Neural crest cell (in vitro differentiated cells): ENCODE measurements around the gene INO80B. TPM values are rescaled to one million over a fixed set of nuclear protein-coding genes. Genes with fewer than 3 reads are reported as not detected.
"Not testable (repeated sequence)": the region's sequence is repeated elsewhere in the genome, so short reads cannot be mapped to it uniquely, and the experiment has no call there.

Experiments
- DNase-seq: peaks from one replicate; pipeline ENCODE4 v3.0.0; 2021; ENCODE audit warnings: low read depth, mixed read lengths, low spot score
- H3K27ac Mint-ChIP-seq: one replicate; pipeline ENCODE4 v1.8.0; 2021; ENCODE audit warnings: mild to moderate bottlenecking, mixed read lengths; ENCODE audit not compliant: unreplicated experiment
- H3K27me3 Mint-ChIP-seq: 2 replicates; pipeline ENCODE4 v1.8.0; 2021; ENCODE audit warnings: low read depth, mild to moderate bottlenecking, mixed read lengths
- H3K36me3 Mint-ChIP-seq: 2 replicates; pipeline ENCODE4 v1.8.0; 2021; ENCODE audit warnings: low read depth, mild to moderate bottlenecking, mixed read lengths
- H3K4me1 Mint-ChIP-seq: 2 replicates; pipeline ENCODE4 v1.8.0; 2021; ENCODE audit warnings: mixed read lengths
- H3K4me3 Mint-ChIP-seq: one replicate; pipeline ENCODE4 v1.8.0; 2021; ENCODE audit warnings: mild to moderate bottlenecking, mixed read lengths
- H3K9me3 Mint-ChIP-seq: 2 replicates; pipeline ENCODE4 v1.8.0; 2021; ENCODE audit warnings: mixed read lengths
- CTCF ChIP-seq: fragments of 200-600 bp; sonication (generic); conservative IDR thresholded peaks from 2 replicates; pipeline ENCODE4 v1.5.0; 2021; ENCODE audit warnings: antibody characterized with exemption, mild to moderate bottlenecking
- total RNA-seq: library from RNA; stranded (reverse); gene quantifications from 2 replicates; pipeline ENCODE4 v1.2.1, GENCODE V29; 2021

Gene INO80B
- total RNA-seq, 1 donor from 2014 or later, result 33.1 TPM

DNA sequence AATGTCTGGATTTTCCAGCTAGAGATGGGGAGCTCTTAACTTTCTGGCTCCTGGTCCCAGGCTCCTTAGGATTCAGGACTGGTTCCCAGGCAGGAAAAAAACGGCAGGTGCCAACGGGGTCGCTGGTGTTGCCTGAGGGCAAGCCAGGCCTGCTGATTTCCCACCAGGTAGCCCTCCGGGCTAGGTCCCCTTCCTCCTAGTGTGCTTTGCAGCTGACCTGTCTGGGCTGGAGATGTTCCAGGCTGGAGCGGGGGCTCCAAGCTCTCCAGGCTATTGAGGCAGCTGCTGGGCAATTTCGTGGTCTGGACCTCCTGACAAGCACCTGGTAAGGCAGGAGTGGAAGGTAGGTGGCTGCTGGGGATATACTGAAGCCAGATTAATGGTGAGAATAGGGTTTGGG, 19.6 kb downstream of the INO80B start:
- Mint-ChIP-seq H3K27ac (no peak overlapping the region), H3K4me3 (peak overlapping the region; percentile 21), H3K4me1 (peaks cover 22% of the 10 kb centered on the region), H3K9me3 (no peaks in the 10 kb centered on the region), H3K36me3 (peaks cover 14% of the 10 kb centered on the region), H3K27me3 (peaks cover 2% of the 10 kb centered on the region)
- TF ChIP-seq CTCF, result no peak
- no peak for DNase-seq

DNA sequence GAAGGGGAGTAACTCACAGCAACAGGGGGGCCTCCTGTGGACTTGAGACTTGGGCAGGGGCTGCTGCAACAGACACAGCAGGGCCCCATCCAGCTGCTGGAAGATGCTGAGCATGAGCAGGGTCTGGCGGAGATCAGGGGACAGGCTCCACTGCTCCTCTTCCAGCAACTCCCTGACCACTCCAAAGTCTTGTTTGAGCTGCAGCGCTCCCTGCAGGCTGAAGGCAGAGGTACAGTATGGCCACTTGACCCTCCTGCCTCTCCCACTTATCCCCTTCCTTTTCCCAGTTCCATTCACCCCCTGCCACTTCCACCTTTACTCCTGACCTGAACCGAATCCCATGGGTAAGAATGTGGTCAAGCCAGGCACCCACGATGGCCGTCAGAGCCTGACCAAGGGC, 20.0 kb downstream of the INO80B start:
- peak overlapping the region; percentile 21 for H3K4me3 Mint-ChIP-seq

DNA sequence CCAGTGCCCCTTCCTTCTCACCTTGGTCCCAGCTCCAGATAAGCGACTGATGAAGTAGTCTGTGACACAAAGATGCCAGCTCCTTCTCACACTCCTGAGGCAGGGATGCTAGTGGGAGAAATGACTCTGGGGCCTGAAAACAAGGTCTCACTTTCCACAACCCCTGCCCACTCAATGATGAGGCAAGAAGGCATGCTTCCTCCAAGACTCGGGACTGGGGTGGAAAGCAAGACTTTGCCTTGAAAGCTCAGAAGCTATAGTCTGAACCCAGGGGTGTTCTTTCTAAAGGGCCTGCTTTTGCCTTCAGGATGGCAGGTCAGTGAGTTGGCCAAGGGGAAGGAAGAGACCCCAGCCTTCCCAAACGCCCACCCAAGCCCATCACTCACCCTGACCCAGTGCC, 26.5 kb downstream of the INO80B start:
- Mint-ChIP-seq H3K27me3 (no peaks in the 10 kb centered on the region), H3K27ac (no peak overlapping the region)

More for the DNA sequence above, 20.0 kb downstream of the INO80B start:
- Mint-ChIP-seq H3K4me1 (peaks cover 24% of the 10 kb centered on the region), H3K9me3 (no peaks in the 10 kb centered on the region), H3K36me3 (peaks cover 14% of the 10 kb centered on the region), H3K27me3 (peaks cover 2% of the 10 kb centered on the region), H3K27ac (no peak overlapping the region)
- DNase-seq, result no peak
- TF ChIP-seq CTCF, result peak; percentile 35

GRCh38 chr2:74481961-74482800, 27.3 kb downstream of the INO80B start:
- H3K36me3 Mint-ChIP-seq, result peaks cover 4% of the 10 kb centered on the region
- H3K27ac Mint-ChIP-seq, result peak overlapping the region; percentile 99
- peaks cover 29% of the 10 kb centered on the region for H3K4me1 Mint-ChIP-seq
- no peak for TF ChIP-seq CTCF
- no peaks in the 10 kb centered on the region for H3K27me3 Mint-ChIP-seq
- H3K4me3 Mint-ChIP-seq, result peak overlapping the region; percentile 100
- H3K9me3 Mint-ChIP-seq, result no peaks in the 10 kb centered on the region
- DNase-seq, result no peak

More for the DNA sequence above, 26.5 kb downstream of the INO80B start:
- peaks cover 4% of the 10 kb centered on the region for H3K36me3 Mint-ChIP-seq
- no peak for DNase-seq
- H3K4me3 Mint-ChIP-seq, result peak overlapping the region; percentile 100
- TF ChIP-seq CTCF, result no peak
- peaks cover 29% of the 10 kb centered on the region for H3K4me1 Mint-ChIP-seq
- H3K9me3 Mint-ChIP-seq, result no peaks in the 10 kb centered on the region

GRCh38 chr2:74482801-74483674, 28.2 kb downstream of the INO80B start, which contains the start of the genes CCDC142 and TTC31:
CCDC142 (minus strand) TSS chr2:74482998; CDS start chr2:74482837, 161 bp downstream.
TTC31 (plus strand) TSS chr2:74483081; CDS start chr2:74483096, 15 bp downstream.
- DNase-seq, result peak; percentile 93
- peak within 1 kb of the TSS; percentile 100 for H3K4me3 Mint-ChIP-seq
- H3K4me1 Mint-ChIP-seq, result peaks cover 29% of the 10 kb centered on the region
- no peaks in the 10 kb centered on the region for H3K36me3 Mint-ChIP-seq
- peak; percentile 95 for TF ChIP-seq CTCF
- H3K27me3 Mint-ChIP-seq, result no peaks in the 10 kb centered on the region
- H3K27ac Mint-ChIP-seq, result peak within 1 kb of the TSS; percentile 99
- H3K9me3 Mint-ChIP-seq, result no peaks in the 10 kb centered on the region

DNA sequence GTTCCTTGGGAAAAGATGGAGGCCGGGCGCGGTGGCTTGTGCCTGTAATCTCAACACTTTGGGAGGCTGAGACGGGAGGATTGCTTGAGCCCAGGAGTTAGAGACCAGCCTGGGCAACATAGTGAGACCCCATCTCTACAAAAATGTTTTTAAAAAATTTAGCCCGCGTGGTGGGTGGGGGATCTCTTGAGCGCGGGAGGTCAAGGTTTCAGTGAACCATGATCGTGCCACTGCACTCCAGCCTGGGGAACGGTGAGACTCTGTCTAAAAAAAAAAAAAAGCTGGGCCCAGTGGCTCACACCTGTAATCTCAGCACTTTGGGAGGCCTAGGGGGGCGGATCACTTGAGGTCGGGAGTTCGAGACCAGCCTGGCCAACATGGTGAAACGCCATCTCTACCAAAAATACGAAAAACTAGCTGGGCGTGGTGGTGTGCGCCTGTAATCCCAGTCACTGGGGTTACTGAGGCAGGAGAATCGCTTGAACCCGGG, 28.8 kb downstream of the INO80B start:
- H3K27ac Mint-ChIP-seq, DNase-seq, H3K9me3 Mint-ChIP-seq, H3K36me3 Mint-ChIP-seq, H3K27me3 Mint-ChIP-seq: not testable (repeated sequence)
- Mint-ChIP-seq H3K4me1 (peaks cover 29% of the 10 kb centered on the region), H3K4me3 (peak overlapping the region; percentile 100)
